HepG2 (cell line): ENCODE results near the gene HK2. TPM values are rescaled to one million over a fixed set of nuclear protein-coding genes. Genes with fewer than 3 reads are reported as not detected.
A peak's percentile ranks its signal among the peaks of the same experiment; 100 is the strongest.

Source experiments
- ATF1 ChIP-seq: IDR thresholded peaks from 2 replicates; pipeline ENCODE4 v1.6.1; 2016; ENCODE audit warnings: mild to moderate bottlenecking, control low read depth
- BRD4 ChIP-seq: sonication (generic); formaldehyde crosslinking; IDR thresholded peaks from 2 replicates; pipeline ENCODE4 v1.4.0; 2020; ENCODE audit warnings: missing genetic modification reagents
- DMAP1 ChIP-seq: IDR thresholded peaks from 2 replicates; pipeline ENCODE4 v1.6.1; 2016
- FOXM1 ChIP-seq: sonication (generic); formaldehyde crosslinking; IDR thresholded peaks from 2 replicates; pipeline ENCODE4 v1.5.0; 2020; ENCODE audit warnings: missing genetic modification reagents
- HNRNPUL1 ChIP-seq: fragments of 200-400 bp; formaldehyde crosslinking; IDR thresholded peaks from 2 replicates; pipeline ENCODE4 v1.6.1; 2017; ENCODE audit warnings: low read depth, mild to moderate bottlenecking, low read length, moderate library complexity
- KLF16 ChIP-seq, 2 experiments: sonication (generic) in 1 of 2; formaldehyde crosslinking in 1 of 2; IDR thresholded peaks; 2 replicates each; pipeline versions ENCODE4 v1.6.1 to v1.8.0; 2016 to 2023; ENCODE audit warnings: missing genetic modification reagents in 2 of 2, missing compliant biosample characterization in 1 of 2
- MTA1 ChIP-seq: sonication (generic); formaldehyde crosslinking; IDR thresholded peaks from 2 replicates; pipeline ENCODE4 v1.4.0; 2020; ENCODE audit warnings: missing genetic modification reagents, mild to moderate bottlenecking, borderline replicate concordance
- SIN3A ChIP-seq: IDR thresholded peaks from 2 replicates; pipeline ENCODE4 v1.6.1; 2011; ENCODE audit warnings: low read depth, mild to moderate bottlenecking, control low read depth, low read length, borderline replicate concordance
- SMC3 ChIP-seq: IDR thresholded peaks from 2 replicates; pipeline ENCODE4 v1.6.1; 2011; ENCODE audit warnings: low read length, improper control_type of control experiment
- ZFAT ChIP-seq: sonication (generic); formaldehyde crosslinking; conservative IDR thresholded peaks from 2 replicates; pipeline ENCODE4 v1.8.1; 2023; ENCODE audit warnings: missing genetic modification reagents, inconsistent platforms
- ZFP36L1 ChIP-seq: sonication (generic); formaldehyde crosslinking; IDR thresholded peaks from 2 replicates; pipeline ENCODE4 v1.8.0; 2022; ENCODE audit warnings: mild to moderate bottlenecking, missing genetic modification reagents, moderate library complexity
- ZNF567 ChIP-seq: sonication (generic); formaldehyde crosslinking; IDR thresholded peaks from 2 replicates; pipeline ENCODE4 v1.8.1; 2023; ENCODE audit warnings: mild to moderate bottlenecking, missing genetic modification reagents, borderline replicate concordance
- ZNF629 ChIP-seq: sonication (generic); formaldehyde crosslinking; conservative IDR thresholded peaks from 2 replicates; pipeline ENCODE4 v1.5.0; 2020; ENCODE audit warnings: missing genetic modification reagents
- ZNF879 ChIP-seq: sonication (generic); formaldehyde crosslinking; IDR thresholded peaks from 2 replicates; pipeline ENCODE4 v1.8.1; 2023; ENCODE audit warnings: missing genetic modification reagents
- ZSCAN22 ChIP-seq: sonication (generic); formaldehyde crosslinking; IDR thresholded peaks from 2 replicates; pipeline ENCODE4 v1.4.0; 2020; ENCODE audit warnings: mild to moderate bottlenecking, missing genetic modification reagents
- polyA plus RNA-seq, 8 experiments: library from polyadenylated mRNA; depleted of rRNA in 3 of 8; stranded (reverse) in 7 of 8; unstranded in 1 of 8; fragments of >200 nt; fragmentation: Illumina TruSeq in 4 of 8; extraction: Trizol in 4 of 8; gene quantifications; 2 replicates each; pipeline versions ENCODE4 v1.2.1 to v1.2.3, GENCODE V29; 2011 to 2016; ENCODE audit warnings: low read depth in 4 of 8, missing spikeins in 1 of 8, mixed read lengths in 1 of 8; ENCODE audit not compliant: insufficient read depth in 1 of 8
- total RNA-seq, 5 experiments: library from RNA; depleted of rRNA; stranded (reverse); fragments of >200 nt; fragmentation: Illumina TruSeq; extraction: Trizol; gene quantifications; 2 replicates each; pipeline ENCODE4 v1.2.3, GENCODE V29; 2016; ENCODE audit warnings: low read depth in 1 of 5
- TF ChIP-seq, protein P1 (sequence below): sonication (generic); formaldehyde crosslinking; IDR thresholded peaks from 2 replicates; pipeline ENCODE4 v1.5.0; 2020; ENCODE audit warnings: mild to moderate bottlenecking, missing genetic modification reagents, borderline replicate concordance
- TF ChIP-seq, protein P2 (sequence below): sonication (generic); formaldehyde crosslinking; IDR thresholded peaks from 2 replicates; pipeline ENCODE4 v1.4.0; 2020; ENCODE audit warnings: missing genetic modification reagents, borderline replicate concordance
- TF ChIP-seq, protein P3 (sequence below): sonication (generic); formaldehyde crosslinking; IDR thresholded peaks from 2 replicates; pipeline ENCODE4 v1.5.0; 2020; ENCODE audit warnings: missing genetic modification reagents, mild to moderate bottlenecking, borderline replicate concordance
- TF ChIP-seq, protein P4 (sequence below): IDR thresholded peaks from 2 replicates; pipeline ENCODE4 v1.6.1; 2012; ENCODE audit warnings: inconsistent platforms
- TF ChIP-seq, protein P5 (sequence below): sonication (generic); formaldehyde crosslinking; IDR thresholded peaks from 2 replicates; pipeline ENCODE4 v1.8.0; 2022; ENCODE audit warnings: missing genetic modification reagents, mild to moderate bottlenecking, moderate library complexity, borderline replicate concordance

HK2 gene
- total and polyA plus RNA-seq, 2 of the 13 experiments (the other 11 are each of a cell fraction or from before 2014, with no cell fraction given) = 13.2 to 101 TPM

DNA sequence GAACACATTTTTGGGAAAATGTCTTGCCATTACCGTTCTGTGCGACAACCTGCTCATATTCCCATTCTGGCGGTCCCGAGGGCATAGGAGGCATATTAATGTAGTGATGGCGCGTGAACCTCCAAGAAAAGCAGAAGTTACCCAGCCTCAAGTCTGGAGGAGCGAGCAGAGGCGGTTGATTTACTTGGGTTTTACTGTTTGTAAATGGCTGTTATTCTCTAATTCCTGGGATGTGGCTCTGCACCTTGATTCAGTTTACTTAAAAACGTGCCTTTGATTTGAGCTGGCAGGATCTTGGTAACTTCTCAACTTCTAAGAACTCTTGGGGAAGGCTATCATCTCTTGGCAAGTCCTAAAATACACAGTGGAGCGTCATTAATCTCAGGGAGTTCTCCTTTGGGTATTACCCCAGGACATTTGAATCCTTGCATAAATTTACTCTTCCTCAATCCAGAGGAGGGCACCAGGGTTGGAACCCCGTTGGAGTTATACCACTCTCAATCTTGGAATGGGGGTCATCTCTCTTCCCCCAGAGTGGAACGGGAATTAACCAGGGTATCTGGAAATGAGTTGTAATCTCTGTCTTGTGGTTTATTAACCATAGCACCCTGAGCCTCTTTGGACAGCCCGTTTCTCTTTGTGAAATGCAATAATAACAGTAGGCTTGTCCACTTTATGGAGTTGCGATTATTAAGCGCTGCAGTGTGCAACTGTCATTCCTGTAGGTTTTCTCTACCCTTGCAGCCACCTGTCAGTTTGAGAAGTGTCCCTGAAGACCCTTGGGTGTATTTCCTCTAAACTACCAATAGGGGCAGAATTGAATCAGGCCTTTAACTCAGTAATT lies 2.1 kb downstream of the HK2 start (continued):
- TF ChIP-seq, protein P1, sequence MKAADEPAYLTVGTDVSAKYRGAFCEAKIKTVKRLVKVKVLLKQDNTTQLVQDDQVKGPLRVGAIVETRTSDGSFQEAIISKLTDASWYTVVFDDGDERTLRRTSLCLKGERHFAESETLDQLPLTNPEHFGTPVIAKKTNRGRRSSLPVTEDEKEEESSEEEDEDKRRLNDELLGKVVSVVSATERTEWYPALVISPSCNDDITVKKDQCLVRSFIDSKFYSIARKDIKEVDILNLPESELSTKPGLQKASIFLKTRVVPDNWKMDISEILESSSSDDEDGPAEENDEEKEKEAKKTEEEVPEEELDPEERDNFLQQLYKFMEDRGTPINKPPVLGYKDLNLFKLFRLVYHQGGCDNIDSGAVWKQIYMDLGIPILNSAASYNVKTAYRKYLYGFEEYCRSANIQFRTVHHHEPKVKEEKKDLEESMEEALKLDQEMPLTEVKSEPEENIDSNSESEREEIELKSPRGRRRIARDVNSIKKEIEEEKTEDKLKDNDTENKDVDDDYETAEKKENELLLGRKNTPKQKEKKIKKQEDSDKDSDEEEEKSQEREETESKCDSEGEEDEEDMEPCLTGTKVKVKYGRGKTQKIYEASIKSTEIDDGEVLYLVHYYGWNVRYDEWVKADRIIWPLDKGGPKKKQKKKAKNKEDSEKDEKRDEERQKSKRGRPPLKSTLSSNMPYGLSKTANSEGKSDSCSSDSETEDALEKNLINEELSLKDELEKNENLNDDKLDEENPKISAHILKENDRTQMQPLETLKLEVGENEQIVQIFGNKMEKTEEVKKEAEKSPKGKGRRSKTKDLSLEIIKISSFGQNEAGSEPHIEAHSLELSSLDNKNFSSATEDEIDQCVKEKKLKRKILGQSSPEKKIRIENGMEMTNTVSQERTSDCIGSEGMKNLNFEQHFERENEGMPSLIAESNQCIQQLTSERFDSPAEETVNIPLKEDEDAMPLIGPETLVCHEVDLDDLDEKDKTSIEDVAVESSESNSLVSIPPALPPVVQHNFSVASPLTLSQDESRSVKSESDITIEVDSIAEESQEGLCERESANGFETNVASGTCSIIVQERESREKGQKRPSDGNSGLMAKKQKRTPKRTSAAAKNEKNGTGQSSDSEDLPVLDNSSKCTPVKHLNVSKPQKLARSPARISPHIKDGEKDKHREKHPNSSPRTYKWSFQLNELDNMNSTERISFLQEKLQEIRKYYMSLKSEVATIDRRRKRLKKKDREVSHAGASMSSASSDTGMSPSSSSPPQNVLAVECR (CRISPR knock-in tag) = peak; percentile 58; the same call in 1 of the 2 replicates
- TF ChIP-seq SMC3 = peak; percentile 81
- no peak for TF ChIP-seq ATF1
- TF ChIP-seq ZFAT (CRISPR knock-in tag) = no peak
- TF ChIP-seq KLF16 (CRISPR knock-in tag; IDR thresholded peaks at IDR 0.05) = 0 out of 4 replicates have a peak, but pooled peaks of 1 of the 2 experiments have one; percentile 31
- TF ChIP-seq, protein P2, sequence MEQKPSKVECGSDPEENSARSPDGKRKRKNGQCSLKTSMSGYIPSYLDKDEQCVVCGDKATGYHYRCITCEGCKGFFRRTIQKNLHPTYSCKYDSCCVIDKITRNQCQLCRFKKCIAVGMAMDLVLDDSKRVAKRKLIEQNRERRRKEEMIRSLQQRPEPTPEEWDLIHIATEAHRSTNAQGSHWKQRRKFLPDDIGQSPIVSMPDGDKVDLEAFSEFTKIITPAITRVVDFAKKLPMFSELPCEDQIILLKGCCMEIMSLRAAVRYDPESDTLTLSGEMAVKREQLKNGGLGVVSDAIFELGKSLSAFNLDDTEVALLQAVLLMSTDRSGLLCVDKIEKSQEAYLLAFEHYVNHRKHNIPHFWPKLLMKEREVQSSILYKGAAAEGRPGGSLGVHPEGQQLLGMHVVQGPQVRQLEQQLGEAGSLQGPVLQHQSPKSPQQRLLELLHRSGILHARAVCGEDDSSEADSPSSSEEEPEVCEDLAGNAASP (CRISPR knock-in tag) = no peak
- no peak for TF ChIP-seq ZNF629 (CRISPR knock-in tag)
- no peak for TF ChIP-seq FOXM1
- TF ChIP-seq, protein P3, sequence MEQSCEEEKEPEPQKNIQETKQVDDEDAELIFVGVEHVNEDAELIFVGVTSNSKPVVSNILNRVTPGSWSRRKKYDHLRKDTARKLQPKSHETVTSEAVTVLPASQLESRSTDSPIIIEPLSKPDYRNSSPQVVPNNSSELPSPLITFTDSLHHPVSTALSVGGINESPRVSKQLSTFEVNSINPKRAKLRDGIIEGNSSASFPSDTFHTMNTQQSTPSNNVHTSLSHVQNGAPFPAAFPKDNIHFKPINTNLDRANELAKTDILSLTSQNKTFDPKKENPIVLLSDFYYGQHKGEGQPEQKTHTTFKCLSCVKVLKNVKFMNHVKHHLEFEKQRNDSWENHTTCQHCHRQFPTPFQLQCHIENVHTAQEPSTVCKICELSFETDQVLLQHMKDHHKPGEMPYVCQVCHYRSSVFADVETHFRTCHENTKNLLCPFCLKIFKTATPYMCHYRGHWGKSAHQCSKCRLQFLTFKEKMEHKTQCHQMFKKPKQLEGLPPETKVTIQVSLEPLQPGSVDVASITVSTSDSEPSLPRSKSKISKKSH (CRISPR knock-in tag) = no peak
- 0 out of 2 replicates have a peak, but pooled peaks have one; percentile 39 for TF ChIP-seq ZFP36L1
- TF ChIP-seq ZNF567 (CRISPR knock-in tag) = no peak
- TF ChIP-seq, protein P4, sequence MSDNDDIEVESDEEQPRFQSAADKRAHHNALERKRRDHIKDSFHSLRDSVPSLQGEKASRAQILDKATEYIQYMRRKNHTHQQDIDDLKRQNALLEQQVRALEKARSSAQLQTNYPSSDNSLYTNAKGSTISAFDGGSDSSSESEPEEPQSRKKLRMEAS = peak; percentile 61
- no peak for TF ChIP-seq BRD4 (CRISPR knock-in tag)
- TF ChIP-seq ZSCAN22 = 0 out of 2 replicates have a peak, but pooled peaks have one; percentile 32
- TF ChIP-seq, protein P5, sequence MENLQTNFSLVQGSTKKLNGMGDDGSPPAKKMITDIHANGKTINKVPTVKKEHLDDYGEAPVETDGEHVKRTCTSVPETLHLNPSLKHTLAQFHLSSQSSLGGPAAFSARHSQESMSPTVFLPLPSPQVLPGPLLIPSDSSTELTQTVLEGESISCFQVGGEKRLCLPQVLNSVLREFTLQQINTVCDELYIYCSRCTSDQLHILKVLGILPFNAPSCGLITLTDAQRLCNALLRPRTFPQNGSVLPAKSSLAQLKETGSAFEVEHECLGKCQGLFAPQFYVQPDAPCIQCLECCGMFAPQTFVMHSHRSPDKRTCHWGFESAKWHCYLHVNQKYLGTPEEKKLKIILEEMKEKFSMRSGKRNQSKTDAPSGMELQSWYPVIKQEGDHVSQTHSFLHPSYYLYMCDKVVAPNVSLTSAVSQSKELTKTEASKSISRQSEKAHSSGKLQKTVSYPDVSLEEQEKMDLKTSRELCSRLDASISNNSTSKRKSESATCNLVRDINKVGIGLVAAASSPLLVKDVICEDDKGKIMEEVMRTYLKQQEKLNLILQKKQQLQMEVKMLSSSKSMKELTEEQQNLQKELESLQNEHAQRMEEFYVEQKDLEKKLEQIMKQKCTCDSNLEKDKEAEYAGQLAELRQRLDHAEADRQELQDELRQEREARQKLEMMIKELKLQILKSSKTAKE = no peak
- 0 out of 2 replicates have a peak, but pooled peaks have one; percentile 32 for TF ChIP-seq ZNF879
- no peak for TF ChIP-seq DMAP1 (CRISPR knock-in tag)
- TF ChIP-seq MTA1 (CRISPR knock-in tag) = no peak
- no peak for TF ChIP-seq HNRNPUL1
- TF ChIP-seq SIN3A = peak; percentile 91
